Cardiac muscle cell (in vitro differentiated cells and primary cell): ENCODE data around the gene CRTAP. TPM values are rescaled to one million over a fixed set of nuclear protein-coding genes. Genes with fewer than 3 reads are reported as not detected.
A peak's percentile ranks its signal among the peaks of the same experiment; 100 is the strongest.
"Not testable (repeated sequence)": the region's sequence is repeated elsewhere in the genome, so short reads cannot be mapped to it uniquely, and the experiment has no call there.

Experiments used
- DNase-seq, 2 donors: peaks; one replicate each; pipeline versions ENCODE4 v3.0.0 to v3.0.0-alpha.2; 2010 to 2017; ENCODE audit warnings: low read depth in 1 of 2, low spot score in 1 of 2
- H3K27ac ChIP-seq: fragments of 200-600 bp; sonication (generic); 2 replicates; pipeline ENCODE4 v1.5.1; 2016
- H3K27me3 ChIP-seq: fragments of 200-600 bp; sonication (generic); 2 replicates; pipeline ENCODE4 v1.6.0; 2016; ENCODE audit warnings: control low read depth
- H3K36me3 ChIP-seq: fragments of 200-600 bp; sonication (generic); 2 replicates; pipeline ENCODE4 v1.5.1; 2016; ENCODE audit warnings: control low read depth
- H3K4me1 ChIP-seq: fragments of 200-600 bp; sonication (generic); 2 replicates; pipeline ENCODE4 v1.8.1; 2017; ENCODE audit warnings: low read depth, mild to moderate bottlenecking, mixed run types
- H3K4me3 ChIP-seq: fragments of 200-600 bp; sonication (generic); 2 replicates; pipeline ENCODE4 v1.5.1; 2016; ENCODE audit warnings: mild to moderate bottlenecking
- H3K9me3 ChIP-seq: fragments of 200-600 bp; sonication (generic); 2 replicates; pipeline ENCODE4 v1.5.1; 2017; ENCODE audit warnings: low read depth, mild to moderate bottlenecking, control low read depth
- polyA plus RNA-seq: library from polyadenylated mRNA; unstranded; fragments of >200 nt; fragmentation: Nextera tagmentation; extraction: Ambion mirVana; gene quantifications from 2 replicates; pipeline ENCODE4 v1.2.1, GENCODE V29; 2016
- total RNA-seq: library from RNA; depleted of rRNA; stranded (reverse); fragments of >200 nt; gene quantifications from 2 replicates; pipeline ENCODE4 v1.2.3, GENCODE V29; 2016
- TF ChIP-seq, protein P1 (sequence below): IDR thresholded peaks from 2 replicates; pipeline ENCODE4 v1.5.1; 2012; ENCODE audit warnings: low read depth, mild to moderate bottlenecking, low read length

CRTAP gene
- total and polyA plus RNA-seq, 2 experiments from 2014 or later: 83.6 to 127 TPM

DNA sequence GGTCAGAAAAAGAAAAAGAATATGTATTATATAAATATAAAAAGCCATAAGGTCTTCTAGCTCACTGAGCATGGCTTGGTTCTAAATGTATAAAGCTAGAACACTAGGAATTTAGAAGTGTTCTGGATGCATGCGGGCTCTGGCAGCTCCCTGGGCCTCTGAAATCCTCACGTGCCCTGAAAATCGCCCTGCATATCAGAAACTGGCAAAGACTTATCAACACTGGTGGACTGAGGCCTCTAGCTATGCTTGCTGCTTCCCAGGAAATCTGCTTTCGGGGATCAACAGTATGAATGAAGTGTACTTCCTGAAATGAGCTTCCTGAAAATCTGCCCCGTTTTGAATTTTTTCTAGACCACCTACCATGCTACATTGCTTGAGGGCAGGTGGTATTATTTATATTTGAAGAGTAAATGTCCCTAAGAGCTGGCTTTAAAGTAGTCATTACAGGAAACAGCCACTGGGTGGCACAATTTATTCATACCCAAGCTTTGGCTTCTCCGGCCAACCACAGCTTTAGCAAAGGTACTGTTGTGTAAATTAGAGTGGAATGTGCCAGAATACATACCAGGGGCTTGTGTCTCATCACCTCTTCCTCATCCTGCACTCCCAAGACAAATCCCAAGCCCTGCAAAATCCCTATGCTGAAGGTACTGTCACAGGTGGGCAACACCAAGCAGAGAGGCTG lies 17.7 kb downstream of the CRTAP start:
- Histone ChIP-seq H3K36me3 (peaks cover 23% of the 10 kb centered on the region), H3K4me1 (no peaks in the 10 kb centered on the region), H3K4me3 (no peak overlapping the region), H3K27ac (no peak overlapping the region), H3K27me3 (no peaks in the 10 kb centered on the region), H3K9me3 (no peaks in the 10 kb centered on the region)
- DNase-seq: peak; percentile 83 to 86
- TF ChIP-seq, protein P1, sequence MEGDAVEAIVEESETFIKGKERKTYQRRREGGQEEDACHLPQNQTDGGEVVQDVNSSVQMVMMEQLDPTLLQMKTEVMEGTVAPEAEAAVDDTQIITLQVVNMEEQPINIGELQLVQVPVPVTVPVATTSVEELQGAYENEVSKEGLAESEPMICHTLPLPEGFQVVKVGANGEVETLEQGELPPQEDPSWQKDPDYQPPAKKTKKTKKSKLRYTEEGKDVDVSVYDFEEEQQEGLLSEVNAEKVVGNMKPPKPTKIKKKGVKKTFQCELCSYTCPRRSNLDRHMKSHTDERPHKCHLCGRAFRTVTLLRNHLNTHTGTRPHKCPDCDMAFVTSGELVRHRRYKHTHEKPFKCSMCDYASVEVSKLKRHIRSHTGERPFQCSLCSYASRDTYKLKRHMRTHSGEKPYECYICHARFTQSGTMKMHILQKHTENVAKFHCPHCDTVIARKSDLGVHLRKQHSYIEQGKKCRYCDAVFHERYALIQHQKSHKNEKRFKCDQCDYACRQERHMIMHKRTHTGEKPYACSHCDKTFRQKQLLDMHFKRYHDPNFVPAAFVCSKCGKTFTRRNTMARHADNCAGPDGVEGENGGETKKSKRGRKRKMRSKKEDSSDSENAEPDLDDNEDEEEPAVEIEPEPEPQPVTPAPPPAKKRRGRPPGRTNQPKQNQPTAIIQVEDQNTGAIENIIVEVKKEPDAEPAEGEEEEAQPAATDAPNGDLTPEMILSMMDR: peak; percentile 66

DNA sequence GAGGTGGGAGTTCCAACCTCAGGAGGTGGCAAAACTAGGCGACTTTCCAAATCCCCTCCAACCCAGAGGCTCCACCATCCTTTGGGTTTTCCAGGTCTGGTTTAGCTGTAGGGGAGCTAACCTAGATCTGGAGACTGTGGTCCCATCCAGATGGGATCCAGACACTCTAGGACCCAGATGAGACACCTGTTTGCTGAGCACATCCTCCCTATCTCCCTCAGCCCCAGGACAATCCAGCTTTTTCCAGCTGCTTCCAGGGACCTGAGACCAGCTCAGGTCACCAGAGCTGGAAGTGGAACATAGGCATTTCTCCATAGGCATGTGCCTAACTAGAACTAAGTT lies 18.2 kb downstream of the CRTAP start:
- Histone ChIP-seq H3K4me1 (no peaks in the 10 kb centered on the region), H3K27ac (no peak overlapping the region), H3K27me3 (no peaks in the 10 kb centered on the region), H3K36me3 (peaks cover 21% of the 10 kb centered on the region), H3K4me3 (no peak overlapping the region), H3K9me3 (no peaks in the 10 kb centered on the region)
- TF ChIP-seq, protein P1: no peak
- no peak for DNase-seq

DNA sequence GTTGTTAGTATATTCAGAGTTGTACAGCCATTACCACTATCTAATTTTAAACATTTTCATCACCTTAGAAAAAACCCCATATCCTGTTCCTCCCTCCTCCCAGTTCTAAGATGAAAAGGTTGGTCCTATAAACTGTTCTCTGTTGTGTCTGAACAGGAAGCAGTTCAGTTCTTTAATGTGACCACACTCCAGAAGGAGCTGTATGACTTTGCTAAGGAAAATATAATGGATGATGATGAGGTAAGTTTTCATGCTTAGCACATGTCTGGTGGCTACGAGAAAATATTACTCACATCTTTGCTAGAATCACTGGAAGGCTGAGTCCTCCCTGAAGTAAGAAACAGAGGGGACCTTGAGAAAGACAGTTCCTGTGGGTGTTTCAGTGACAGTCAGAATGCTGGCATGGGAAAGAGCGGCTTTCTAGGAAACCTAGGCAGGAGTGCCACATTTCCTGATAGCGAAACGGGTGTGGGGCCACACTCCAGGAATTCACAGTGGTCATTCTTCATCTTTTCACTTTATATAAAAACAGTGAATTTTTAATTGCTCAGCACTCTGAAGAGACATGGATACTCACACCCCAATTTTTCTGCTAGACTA lies 20.3 kb downstream of the CRTAP start:
- Histone ChIP-seq H3K27me3 (no peaks in the 10 kb centered on the region), H3K9me3 (no peaks in the 10 kb centered on the region), H3K4me1 (no peaks in the 10 kb centered on the region), H3K4me3 (no peak overlapping the region), H3K36me3 (peaks cover 17% of the 10 kb centered on the region), H3K27ac (no peak overlapping the region)
- TF ChIP-seq, protein P1: no peak
- no peak for DNase-seq

DNA sequence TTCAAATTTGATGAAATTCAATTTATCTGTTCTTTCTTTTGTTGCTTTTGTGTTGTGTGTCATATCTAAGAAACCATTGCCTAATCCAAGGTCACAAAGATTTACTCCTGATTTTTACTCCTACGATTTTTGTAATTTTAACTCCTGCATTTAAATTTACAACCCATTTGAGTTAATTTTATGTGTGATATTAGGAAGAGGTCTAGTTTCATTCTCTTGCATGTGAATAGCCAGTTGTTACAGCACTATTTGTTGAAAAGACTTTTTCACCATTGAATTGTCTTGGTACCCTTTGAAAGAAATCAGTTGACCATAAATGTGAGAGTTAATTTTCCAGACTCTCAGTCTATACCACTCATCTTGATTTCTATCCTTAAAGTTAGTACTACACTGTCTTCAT lies 23.9 kb downstream of the CRTAP start:
- Histone ChIP-seq H3K27ac (no peak overlapping the region), H3K4me3 (no peak overlapping the region), H3K4me1 (no peaks in the 10 kb centered on the region), H3K36me3 (peaks cover 18% of the 10 kb centered on the region), H3K9me3 (no peaks in the 10 kb centered on the region), H3K27me3 (no peaks in the 10 kb centered on the region)
- TF ChIP-seq, protein P1: no peak
- no peak for DNase-seq

DNA sequence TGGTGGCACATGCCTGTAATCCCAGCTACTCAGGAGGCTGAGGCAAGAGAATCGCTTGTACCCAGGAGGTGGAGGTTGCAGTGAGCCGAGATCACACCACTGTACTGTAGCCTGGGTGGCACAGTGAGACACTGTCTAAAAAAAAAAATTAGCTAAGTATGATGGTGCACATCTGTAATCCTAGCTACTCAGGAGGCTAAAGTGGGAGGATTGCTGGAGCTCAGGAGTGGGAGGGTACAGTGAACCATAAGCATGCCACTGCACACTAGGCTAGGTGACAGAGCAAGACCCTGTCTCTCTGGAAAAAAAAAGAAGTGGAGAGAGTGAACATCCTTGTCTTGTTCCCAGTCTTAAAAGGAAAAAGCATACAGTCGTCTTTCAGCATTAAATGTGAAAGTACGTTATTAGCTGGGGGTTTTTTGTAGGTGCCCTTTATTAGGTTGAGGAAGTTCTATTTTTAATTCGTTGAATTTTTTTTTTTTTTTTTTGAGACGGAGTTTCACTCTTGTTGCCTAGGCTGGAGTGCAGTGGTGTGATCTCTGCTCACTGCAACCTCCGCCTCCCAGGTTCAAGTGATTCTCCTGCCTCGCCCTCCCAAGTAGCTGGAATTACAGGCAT lies 25.3 kb downstream of the CRTAP start:
- H3K27ac ChIP-seq: not testable (repeated sequence)

DNA sequence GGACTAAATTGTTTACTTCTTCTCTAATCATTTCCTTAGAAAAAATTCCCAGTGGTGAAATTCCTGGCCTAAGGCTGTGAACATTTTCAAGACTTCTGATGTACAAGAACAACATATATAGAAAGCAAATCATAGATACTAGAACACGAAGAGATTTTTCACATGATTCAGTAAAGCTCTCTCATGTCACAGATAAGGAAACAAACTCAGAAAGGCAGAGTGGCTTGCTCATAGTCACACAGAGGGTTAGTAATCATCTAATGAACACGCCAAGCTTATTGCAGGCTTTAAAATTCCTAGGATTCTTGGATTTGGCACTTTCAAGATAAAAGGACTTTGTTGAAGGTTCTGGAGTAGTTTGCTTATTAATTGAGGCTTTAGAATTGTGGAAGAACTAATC lies 26.2 kb downstream of the CRTAP start:
- peak in 1 of 2 donors; percentile 71 for DNase-seq
- no peaks in the 10 kb centered on the region for H3K9me3 ChIP-seq
- H3K27ac ChIP-seq: no peak overlapping the region
- peaks cover 7% of the 10 kb centered on the region for H3K36me3 ChIP-seq
- H3K4me3 ChIP-seq: no peak overlapping the region
- no peaks in the 10 kb centered on the region for H3K4me1 ChIP-seq
- TF ChIP-seq, protein P1: no peak
- no peaks in the 10 kb centered on the region for H3K27me3 ChIP-seq

More for the DNA sequence above, 25.3 kb downstream of the CRTAP start:
- not testable (repeated sequence) for H3K27me3 ChIP-seq, H3K4me3 ChIP-seq, H3K4me1 ChIP-seq, H3K9me3 ChIP-seq, DNase-seq
- H3K36me3 ChIP-seq: peaks cover 12% of the 10 kb centered on the region
